Stomach (tissue), 4 donors: ENCODE data around the gene NAV1.

Experiments
- CTCF ChIP-seq, 7 experiments: fragments of 450-650 bp in 4 of 7; fragments of 200-600 bp in 3 of 7; sonication (generic) in 3 of 7; IDR thresholded peaks; one replicate each; pipeline ENCODE4 v1.5.1; 2016 to 2019; ENCODE audit warnings: antibody characterized with exemption in 7 of 7, control low read depth in 2 of 7, mild to moderate bottlenecking in 1 of 7
- EP300 ChIP-seq: sonication (generic); formaldehyde crosslinking; IDR thresholded peaks from one replicate; pipeline ENCODE4 v1.6.1; 2017; ENCODE audit warnings: antibody characterized with exemption
- POLR2A ChIP-seq, 4 donors: fragments of 450-650 bp; IDR thresholded peaks; one replicate each; pipeline ENCODE4 v1.6.1; 2016; ENCODE audit warnings: antibody characterized with exemption in 4 of 4, control low read depth in 2 of 4, mild to moderate bottlenecking in 1 of 4, moderate library complexity in 1 of 4

DNA sequence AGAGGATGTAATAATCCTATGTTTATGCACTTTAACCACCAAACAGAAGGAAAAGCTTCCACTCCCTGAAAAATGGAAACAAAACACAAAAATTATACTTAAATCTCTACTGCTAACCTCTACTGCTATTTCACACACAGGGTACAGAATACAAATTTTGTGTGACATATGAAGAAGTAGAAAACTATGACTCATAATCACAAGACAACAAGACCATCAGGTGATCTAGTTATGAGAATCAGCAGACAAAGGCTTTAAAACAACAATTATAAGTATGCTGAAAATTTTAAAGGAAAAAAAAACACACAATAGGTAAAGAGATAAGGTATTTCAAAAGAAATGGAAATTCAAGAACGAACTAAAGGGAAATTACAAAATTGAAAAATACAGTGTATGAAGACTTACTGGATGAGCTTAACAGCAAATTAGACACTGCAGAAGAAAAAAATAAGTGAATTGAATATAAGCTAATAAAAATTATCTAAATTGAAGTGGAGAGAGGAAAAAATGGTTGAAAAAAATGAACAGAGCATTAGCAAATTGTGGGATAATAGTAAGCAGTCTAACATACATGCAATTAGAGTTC is 13.6 kb upstream of the NAV1 start:
- TF ChIP-seq POLR2A (IDR thresholded peaks at IDR 0.05) = no peak
- no peak for TF ChIP-seq CTCF (IDR thresholded peaks at IDR 0.05)
- no peak for TF ChIP-seq EP300
